CD4-positive, alpha-beta T cell treated with Interleukin-17A for 4 hours (primary cell): ENCODE data around the gene NMUR1.
A peak's percentile ranks its signal among the peaks of the same experiment; 100 is the strongest.

Experiments used
- DNase-seq: peaks from one replicate; pipeline ENCODE4 v3.0.0-alpha.2; 2020; ENCODE audit warnings: mixed read lengths

Gene NMUR1

DNA sequence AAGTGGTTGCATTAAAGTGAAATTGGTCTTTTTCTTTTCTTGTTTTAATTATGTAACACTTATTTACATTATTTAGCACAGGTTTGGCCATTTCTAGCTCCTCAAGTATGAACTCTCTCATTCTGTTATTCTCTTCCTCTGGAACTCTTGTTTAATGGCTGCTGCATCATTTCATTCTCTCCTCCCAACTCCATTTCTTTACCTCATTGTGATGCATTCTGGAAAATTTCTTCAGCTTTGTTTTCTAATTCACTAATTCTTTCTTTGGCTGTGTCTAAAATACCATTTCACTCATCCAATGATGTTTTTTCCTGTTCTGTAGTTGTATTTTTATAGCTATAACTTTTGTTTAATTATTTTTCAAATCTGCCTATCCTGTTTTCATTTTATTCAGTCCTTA, 22.5 kb upstream of the NMUR1 start:
- DNase-seq = no peak

DNA sequence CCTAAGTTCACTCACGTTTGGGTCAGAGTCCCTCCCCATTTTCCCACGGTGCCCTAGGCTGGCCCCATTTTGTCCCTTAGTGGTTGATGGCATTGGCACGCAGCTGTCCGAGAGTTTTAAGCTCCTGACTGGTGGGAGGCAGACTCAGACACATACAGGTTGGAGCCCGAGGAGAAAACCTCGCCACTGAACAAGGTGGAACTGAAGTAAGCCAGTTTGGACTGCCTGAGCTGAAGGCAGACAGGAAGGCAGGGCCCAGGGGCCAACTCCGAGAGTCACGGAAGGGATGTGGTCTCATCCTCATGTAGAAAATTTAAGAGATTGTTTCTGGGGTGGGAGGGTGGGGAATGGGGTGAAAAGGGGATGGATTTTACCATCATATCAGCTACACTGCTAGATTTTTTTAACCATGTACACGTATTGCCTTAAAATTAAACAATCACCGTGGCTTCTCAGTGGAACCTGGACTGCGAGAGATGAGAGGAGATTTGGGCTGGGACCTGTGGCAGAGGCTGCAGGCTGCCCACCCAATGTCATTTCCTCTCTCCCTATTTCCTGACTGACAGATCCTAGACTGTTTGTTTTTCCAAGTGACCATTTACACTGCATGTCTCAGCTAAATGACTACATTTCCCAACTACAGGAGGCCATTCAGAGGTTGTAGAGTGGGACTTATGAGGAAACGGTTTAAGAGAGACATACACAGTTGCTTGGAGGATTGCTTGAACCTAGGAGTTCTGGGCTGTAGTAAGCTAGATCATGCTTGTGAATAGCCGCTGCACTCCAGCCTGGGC, 19.4 kb upstream of the NMUR1 start:
- DNase-seq = peak; percentile 13

DNA sequence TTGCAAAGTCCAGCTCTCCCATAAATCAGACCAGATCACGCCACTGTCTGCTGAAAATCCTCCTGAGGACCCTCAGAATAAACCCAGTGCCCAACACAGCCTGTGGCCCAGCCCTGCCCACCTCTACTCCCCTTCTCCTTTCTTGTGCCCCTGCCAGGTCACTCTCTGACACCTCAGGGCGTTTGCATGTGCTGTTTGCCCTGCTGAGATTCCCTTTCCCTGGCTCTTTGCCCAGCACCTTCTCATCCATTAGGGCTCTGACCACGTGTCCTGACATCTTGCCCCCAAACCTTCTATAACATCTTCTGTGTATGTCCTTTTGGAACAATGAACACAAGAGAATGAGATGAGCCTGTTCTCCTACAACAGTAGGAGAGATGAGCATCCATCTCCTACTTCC, 18.5 kb upstream of the NMUR1 start:
- DNase-seq = no peak

DNA sequence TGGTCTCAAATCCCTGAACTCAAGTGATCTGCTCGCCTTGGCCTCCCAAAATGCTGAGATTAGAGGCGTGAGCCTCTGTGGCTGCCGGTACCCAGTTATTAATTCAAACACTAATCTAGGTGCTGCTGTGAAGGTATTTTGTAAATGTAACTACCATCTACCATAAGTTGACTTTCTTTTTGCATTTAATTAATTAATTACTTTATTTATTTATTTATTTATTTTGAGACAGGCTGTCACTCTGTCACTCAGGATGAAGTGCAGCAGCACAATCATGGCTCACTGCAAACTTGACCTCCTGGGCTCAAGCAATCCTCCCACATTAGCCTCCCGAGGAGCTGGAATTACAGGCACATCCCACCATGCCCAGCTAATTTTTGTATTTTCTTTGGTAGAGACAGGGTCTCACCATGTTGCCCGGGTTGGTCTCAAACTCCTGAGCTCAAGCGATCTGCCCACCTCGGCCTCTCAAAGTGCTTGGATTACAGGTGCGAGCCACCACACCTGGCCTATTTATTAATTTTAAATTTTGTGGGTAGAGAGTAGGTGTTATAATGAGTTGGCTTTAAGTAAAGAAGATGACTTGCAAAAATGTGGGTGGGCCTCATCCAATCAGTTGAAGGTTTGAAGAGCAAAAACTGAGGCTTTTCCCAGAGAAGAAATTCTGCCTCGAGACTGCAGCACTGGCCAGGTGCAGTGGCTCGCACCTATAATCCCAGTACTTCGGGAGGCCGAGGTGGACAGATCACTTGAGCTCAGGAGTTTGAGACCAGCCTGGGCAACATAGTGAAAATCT, 17.3 kb upstream of the NMUR1 start:
- no peak for DNase-seq

DNA sequence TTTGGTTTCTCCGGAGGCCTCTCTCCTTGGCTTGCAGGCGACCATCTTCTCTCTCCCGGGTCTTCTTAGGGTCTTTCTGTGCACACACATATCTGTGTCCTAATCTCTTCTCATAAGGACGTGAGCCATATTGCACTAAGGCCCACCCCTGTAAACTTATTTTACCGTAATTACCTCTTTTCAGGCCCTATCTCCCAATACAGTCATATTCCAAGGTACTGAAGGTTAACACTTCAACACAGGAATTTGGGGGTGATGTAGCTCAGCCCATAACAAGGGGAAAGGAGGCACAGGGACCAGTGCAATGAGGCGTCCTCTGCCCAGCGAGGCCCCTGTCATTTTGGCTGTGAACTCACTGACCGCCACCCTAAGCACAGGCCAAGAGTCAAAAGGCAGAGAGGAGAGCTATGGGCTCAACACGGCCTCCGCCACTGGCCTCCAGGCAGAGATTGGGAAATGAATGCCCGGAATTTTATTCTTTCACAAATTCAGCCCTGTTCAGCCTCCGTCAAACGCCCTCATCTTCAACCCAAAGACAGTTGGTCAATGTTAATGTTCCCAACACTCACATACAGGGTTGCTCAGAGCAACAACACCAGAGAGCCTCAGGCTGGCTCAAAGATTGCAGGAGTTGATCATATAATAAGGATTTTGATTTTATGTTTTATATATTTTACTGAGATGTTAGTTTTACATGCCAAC, 15.9 kb upstream of the NMUR1 start:
- no peak for DNase-seq

DNA sequence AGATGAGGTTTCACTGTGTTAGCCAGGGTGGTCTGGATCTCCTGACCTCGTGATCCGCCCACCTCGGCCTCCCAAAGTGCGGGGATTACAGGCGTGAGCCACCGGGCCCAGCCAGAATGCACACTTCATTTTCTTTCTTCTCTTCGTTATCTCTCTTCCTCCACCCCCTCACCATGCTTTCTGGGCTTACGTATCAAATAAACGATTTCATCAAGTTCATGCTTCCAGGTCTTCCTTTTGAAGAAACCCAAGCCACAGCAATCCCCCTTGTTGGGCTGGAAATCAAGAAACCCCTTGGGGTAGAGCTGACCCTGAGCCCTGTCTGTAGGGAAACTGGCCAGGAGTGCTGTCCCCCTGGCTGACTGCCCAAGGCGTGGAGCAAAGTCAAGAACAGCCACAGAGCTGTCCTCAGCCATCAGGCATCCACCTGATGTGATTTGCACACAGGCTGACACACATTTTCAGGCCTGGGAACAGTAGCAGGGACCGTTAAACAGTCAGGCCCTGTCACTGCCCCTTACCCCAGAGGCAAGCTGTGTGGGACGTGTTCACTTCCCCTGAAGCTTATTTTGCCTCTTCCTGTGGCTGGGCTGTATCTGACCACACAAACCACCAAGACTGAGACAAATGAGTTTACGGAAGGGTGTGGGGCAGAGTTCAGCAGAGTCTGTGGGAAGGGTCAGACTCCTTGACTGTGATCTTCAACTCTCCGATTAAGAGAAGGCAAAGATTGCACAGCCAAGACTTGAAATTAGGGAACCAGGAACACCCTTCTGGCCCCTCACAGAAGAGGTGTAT, 15.1 kb upstream of the NMUR1 start:
- peak; percentile 34 for DNase-seq

DNA sequence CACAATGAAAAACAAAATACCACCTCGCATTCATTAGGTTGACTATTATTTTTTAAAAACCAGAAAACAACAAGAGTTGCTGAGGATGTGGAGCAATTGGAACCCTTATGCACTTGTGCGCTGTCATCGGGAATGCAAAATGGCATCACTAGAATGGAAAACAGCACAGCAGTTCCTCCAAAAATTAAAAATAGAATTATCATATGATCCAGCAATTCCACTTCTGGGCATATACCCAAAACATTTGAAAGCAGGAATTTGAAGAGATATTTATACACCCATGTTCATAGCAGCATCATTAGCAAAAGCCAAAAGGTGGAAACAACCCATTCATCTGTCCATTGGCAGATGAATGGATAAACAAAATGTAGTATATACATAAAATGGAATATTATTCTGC, 11.9 kb upstream of the NMUR1 start:
- DNase-seq = no peak

DNA sequence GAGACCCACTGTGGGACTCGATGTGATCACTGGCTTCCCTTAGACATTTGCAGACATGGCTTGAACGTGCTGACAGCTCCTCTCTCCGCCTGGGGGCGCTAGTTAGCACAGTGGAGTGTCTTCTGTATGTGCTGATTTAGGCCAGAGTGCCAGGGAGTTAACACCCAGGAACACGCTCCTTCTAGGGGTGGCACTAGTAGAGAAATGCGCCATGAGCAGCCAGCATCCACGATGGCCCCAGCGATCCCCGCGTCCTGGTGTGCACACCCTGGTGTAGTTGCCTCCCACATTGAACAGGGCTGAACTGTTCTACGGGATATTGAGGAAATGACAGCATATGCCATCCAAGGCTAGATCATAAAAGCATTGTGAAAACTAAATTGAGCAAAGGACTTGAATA, 11.4 kb upstream of the NMUR1 start:
- DNase-seq = no peak

DNA sequence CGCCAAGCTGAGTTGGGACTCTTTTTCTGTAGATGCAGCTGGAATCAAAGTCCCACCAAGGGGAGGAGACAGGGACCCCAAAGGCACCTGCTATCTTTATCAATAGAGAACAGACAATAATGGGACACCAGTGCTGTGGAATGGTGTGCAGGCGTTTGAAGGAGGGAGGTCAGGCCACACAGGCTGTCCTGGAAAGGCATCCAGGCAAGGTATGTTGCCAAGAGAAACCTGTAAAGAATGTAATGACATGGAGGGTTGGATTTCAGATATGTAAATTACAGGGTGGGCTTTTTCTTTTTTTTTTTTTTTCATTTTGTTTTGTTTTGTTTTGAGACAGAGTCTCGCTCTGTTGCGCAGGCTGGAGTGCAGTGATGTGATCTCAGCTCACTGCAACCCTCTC, 9.7 kb upstream of the NMUR1 start:
- DNase-seq = no peak

DNA sequence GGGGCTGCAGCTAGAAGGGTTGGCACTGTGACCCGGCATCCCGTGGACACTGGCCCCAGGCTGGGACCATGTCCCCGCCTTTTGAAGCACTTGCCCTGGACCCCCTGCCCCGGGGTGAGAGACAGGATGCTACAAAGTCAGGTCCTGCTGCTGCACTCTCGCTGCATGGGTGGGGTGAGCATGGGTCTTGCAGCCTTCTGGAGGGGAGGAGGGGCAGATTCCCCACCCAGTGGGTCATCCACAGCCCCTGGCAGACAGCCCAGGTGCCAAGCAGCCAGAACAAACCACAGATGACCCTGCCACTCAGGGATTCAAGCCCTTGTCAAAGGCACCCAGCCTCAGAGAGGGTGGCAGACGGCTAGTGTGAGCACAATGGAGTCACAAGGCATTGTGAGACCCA, 5.7 kb upstream of the NMUR1 start:
- no peak for DNase-seq

DNA sequence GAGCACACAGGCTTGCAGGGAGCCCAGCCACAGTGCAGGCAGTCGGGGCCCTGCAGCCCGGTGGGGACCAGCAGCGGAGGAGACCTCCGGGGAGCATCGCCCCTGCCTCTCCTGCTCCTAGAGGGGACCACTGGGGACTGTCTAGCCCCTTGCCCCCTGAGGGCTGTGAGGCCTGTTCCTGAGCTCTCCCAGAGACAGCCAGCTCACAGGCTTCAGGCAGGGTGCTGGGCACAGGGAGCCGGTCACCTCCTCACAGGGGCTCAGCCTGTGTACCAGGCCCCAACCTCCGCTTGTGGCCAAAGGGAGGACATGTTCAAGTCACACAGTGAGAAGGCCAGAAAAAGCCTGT, 3.5 kb upstream of the NMUR1 start:
- DNase-seq = no peak

DNA sequence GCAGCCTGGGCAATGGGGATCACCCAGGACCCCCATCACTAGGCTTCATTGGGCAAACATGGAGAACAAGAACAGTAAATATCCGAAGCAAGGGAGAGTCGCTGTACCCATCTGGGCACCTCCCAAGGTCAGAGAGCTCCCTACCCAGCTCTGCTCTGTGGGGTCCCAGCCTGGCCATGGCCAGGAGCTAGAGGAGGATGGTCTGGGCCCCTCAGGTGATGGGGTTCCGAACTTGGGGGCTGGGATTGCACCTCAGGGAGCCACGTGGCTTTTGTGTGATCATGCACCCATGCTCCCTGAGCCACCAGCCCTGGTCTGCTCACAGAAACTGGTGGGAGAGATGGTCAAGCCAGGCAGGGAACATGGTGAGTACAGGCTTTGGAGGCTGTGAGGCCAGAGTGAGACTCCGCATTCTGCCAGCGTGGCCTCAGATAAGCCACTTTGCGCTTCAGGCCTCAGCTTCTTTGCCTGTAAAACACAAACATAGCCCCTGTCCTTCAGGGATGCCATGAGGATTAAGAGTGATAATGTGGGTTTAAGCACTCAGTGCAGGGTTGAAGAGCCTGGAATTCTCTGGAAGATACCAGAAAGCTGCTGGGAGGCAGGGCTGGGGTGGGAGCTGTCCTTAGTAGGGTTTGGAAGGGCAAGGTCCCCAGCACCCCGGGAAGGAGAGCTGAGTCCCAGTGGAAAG, 3.0 kb upstream of the NMUR1 start:
- no peak for DNase-seq

DNA sequence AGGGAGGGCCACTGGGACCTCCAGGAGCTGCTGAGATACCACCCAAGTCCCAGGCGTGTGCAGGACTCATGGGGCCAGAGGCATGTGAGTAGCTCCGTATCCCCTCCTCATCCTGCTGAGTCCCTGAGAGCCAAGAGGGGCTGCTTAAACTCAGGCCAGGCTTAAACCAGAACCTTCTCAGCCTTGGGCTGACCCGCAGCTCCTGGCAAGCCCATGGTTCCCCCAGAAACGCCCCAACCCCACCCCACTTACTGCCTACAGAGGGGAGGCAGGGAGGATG, 2.5 kb upstream of the NMUR1 start:
- no peak for DNase-seq

DNA sequence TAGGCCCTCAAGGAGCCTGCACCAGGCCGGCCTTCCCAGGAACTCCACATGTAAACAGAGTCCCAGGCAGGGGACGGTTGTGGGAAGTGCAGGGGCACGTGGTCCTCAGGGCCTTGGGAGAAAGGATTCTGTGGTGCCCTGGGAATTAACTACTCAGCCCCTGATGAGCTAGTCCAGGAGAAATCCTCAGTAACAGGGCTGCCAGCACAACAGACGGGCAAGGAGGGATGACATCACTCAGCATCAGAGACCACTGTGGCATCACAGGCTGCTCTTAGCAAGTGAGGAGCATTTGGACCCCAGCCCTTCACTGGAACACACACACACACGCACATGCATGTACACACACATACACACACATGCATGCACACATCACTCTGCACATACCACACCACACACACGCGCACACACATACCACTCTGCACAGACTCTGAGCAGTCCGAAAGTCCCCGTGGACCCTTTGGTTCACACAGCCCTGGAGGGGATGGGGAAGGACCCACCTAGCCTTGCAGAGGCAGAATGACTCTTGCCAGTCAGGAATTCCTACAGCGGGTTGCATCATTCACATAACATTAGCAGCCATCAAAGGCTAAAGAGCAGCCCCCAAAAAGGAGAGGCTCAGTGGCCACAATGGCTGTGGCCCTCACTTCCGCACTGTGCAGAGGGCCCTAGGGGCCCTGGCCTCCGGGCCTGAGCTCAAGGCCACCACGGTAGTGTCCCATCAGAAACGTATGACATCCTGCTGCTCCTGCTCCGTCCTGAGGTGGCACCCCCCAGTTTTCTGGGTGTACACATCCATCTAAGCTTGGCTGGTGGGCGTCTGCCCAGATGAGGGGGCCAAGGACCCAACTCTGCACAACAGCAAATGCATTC, 1.9 kb upstream of the NMUR1 start:
- no peak for DNase-seq

DNA sequence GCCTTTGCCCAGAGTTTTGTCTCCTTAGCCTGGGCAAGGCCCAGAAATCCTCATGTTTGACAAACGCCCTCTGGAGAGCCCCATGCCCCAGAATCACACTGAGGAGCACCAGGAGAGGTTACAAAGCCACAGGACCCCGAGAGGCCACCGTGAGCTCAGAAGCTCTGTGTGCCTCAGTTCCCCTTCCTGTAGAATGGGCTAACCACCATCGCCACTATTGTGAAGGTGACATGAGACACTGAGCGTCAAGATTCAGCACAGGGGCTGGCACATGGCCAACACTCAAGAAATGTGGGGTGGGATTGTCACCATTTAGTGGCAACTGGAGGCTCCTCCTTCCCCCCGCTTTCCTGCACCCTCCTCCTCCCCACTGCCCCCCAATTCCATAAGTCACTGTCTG, 1.2 kb upstream of the NMUR1 start:
- no peak for DNase-seq

DNA sequence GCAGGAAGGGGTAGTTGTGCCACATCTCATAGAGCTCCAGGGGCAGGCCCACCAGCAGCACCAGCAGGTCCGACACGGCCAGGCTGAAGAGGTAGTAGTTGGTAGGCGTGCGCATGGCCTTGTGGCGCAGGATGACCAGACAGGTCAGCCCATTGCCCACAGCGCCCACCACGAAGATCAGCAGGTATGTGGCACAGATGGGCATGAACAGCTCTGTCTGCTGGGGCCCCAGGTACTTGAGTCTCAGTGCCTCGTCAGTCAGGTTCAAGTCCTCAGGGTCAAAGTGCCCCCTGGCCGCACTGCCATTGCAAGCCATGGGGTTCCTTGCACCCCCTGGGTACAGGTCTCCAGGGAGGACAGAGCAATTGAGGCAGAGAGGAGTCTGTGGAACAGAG, 1.6 kb downstream of the NMUR1 start:
- DNase-seq = no peak

DNA sequence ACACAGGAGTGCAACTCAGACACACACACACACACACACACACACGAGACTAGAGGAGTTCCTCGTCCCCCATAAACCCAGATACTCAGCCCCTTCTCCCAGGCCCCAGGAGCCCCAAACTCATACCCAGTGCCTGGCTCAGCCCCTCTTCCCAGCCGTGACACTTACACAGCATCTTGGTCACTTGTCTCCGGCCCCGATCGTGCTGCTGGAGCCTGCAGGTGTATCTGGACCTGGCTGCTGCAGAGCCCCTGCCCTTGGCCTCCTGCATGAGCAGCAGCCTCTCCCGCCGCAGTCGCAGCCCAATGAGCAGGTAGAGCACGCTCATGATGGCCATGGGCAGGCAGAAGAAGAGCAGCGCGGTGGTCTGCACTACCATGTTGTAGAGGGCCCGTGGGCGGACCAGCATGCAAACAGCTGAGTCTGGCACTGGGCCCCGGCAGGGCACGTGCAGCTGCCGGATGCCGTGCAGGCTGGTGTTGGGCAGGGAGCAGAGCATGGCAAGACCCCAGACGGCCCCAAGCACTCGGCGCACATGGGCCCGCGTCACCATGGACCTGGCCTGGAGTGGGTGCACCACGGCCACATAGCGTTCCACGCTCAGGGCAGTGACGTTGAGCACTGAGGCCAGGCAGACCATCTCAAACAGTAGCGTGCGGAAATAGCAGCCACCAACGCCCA, 2.1 kb downstream of the NMUR1 start:
- DNase-seq = no peak

DNA sequence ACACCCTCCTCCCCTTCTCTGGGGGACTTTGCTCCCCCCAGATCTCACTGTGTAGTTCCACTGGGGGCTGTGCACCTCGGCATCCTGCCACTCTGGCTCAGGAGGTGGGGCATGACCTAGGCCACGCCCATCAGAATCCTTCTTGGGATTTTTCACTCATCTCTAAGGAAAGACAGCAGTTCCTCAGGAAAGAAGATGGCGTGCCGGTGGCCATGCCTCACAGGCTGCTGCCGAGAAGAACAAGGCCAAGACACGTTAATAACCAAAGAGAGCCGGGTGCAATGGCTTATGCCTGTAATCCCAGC, 3.2 kb downstream of the NMUR1 start:
- DNase-seq = no peak

DNA sequence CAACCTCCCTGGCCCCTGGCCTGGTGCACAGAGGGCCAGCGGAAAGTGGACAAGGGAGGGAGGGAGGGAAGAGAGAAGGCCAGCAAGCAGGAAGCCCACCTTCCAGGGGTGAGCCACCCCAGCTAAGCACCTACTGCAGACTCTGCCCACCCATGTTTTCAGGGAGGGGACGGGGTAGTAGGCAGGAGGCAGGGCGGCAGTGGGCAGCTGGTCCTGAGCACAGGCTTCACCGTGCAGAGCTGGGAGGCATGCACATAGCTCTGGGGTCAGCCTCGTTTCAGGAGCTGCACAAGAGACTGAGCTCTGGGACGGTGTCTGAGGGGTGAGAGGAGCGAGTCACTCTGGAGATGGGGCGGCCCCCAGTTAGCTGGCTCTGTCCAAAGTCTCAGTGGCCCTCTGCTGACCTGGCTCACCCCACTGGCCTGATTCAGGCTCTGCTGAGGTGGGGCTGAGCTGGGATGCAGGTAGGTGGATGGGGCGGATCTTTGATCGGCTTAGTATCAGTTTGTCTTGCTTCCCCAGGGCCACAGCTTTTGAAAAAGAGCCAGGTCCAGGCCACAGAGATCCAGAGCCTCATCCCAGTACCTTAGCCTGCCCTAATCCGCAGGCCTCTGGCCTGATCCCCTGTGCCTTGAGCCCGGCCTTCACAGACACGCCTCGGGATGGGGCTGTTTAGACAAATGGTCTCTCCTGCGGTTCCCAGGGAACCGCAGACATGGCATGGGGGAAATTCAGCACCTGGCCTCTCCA, 3.7 kb downstream of the NMUR1 start:
- DNase-seq = no peak
